Tibial artery (tissue), 4 donors: Measurements from ENCODE around the gene PAX8.

Experiments
- DNase-seq, 2 donors: peaks; one replicate each; pipeline ENCODE4 v3.0.0-alpha.2; 2019
- H3K27ac ChIP-seq, 2 donors: fragments of 200-600 bp; sonication (generic) in 1 of 2; 1 replicate in 1 of 2; 2 replicates in 1 of 2; pipeline ENCODE4 v1.5.1; 2018 to 2019; ENCODE audit warnings: mild to moderate bottlenecking in 1 of 2
- H3K27me3 ChIP-seq, 2 donors: fragments of 200-600 bp; sonication (generic) in 1 of 2; one replicate each; pipeline versions ENCODE4 v1.5.1 to v1.6.0; 2016 to 2019
- H3K36me3 ChIP-seq, 3 donors: fragments of 200-600 bp; sonication (generic) in 2 of 3; one replicate each; pipeline ENCODE4 v1.5.1; 2016 to 2019; ENCODE audit warnings: mild to moderate bottlenecking in 2 of 3
- H3K4me1 ChIP-seq, 4 donors: fragments of 200-600 bp; sonication (generic) in 2 of 4; 1 replicate in 3 of 4; 2 replicates in 1 of 4; pipeline ENCODE4 v1.5.1; 2016 to 2019
- H3K4me3 ChIP-seq, 2 donors: fragments of 200-600 bp; sonication (generic) in 1 of 2; 1 replicate in 1 of 2; 2 replicates in 1 of 2; pipeline ENCODE4 v1.5.1; 2018 to 2019; ENCODE audit warnings: mild to moderate bottlenecking in 2 of 2
- H3K9me3 ChIP-seq, 3 donors: fragments of 200-600 bp; sonication (generic) in 1 of 3; one replicate each; pipeline ENCODE4 v1.5.1; 2016 to 2019
- intact Hi-C: fragments of 100-400 bp; cut with DNase I; formaldehyde crosslinking; loops from one replicate; pipeline ENCODE4 v1.15.0; 2023; ENCODE audit warnings: low total_unique reads
- TF ChIP-seq, protein P1 (sequence below), 2 experiments: fragments of 200-600 bp in 1 of 2; fragments of 450-650 bp in 1 of 2; IDR thresholded peaks; one replicate each; pipeline ENCODE4 v1.5.1; 2017 to 2019; ENCODE audit warnings: antibody characterized with exemption in 2 of 2, mild to moderate bottlenecking in 1 of 2, moderate library complexity in 1 of 2

Gene PAX8

GRCh38 chr2:113266431-113266830 is 12.3 kb downstream of the PAX8 start:
- Histone ChIP-seq H3K27me3 (peaks cover 0 to 29% of the 10 kb centered on the region in 2 donors), H3K9me3 (no peaks in the 10 kb centered on the region), H3K4me3 (no peak overlapping the region), H3K36me3 (no peaks in the 10 kb centered on the region), H3K4me1 (no peaks in the 10 kb centered on the region), H3K27ac (no peak overlapping the region)
- no peak for DNase-seq
- TF ChIP-seq, protein P1, sequence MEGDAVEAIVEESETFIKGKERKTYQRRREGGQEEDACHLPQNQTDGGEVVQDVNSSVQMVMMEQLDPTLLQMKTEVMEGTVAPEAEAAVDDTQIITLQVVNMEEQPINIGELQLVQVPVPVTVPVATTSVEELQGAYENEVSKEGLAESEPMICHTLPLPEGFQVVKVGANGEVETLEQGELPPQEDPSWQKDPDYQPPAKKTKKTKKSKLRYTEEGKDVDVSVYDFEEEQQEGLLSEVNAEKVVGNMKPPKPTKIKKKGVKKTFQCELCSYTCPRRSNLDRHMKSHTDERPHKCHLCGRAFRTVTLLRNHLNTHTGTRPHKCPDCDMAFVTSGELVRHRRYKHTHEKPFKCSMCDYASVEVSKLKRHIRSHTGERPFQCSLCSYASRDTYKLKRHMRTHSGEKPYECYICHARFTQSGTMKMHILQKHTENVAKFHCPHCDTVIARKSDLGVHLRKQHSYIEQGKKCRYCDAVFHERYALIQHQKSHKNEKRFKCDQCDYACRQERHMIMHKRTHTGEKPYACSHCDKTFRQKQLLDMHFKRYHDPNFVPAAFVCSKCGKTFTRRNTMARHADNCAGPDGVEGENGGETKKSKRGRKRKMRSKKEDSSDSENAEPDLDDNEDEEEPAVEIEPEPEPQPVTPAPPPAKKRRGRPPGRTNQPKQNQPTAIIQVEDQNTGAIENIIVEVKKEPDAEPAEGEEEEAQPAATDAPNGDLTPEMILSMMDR (IDR thresholded peaks at IDR 0.05), result no peak
- intact Hi-C loops, result no loop called here

DNA sequence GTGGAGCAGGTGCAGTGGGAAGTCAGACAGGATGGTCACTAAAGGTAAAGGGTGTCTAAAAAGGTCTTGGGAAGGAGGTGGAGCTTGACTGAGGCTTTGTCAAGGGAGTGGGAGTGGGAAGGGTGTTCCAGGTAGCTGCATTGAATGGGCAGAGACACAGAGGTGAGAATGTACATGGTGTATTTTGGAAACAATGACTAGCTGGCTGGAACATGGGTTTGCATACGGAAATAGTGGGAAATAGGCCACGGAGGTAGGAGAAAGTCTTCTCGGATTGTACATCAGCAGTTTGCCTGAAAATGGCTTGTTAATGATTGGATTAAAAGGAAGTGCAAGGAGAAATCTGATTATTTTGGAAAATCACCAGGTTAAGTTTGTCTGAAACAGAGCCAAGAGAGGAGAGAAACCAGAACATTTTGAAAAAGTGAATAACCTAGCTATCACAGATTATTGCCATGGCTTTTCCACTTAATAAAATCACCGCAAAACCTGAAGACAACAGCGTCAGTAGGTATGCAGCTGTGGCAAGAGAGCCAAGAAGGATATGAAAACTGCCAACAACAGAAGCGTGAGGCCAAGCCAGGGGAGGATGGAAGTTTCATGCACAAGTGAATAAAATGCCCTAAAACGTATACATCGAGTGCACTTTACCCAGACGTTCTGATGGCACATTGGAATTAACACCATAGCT is 13.9 kb downstream of the PAX8 start:
- H3K27me3 ChIP-seq, result peaks cover 0 to 15% of the 10 kb centered on the region in 2 donors
- no peaks in the 10 kb centered on the region for H3K4me1 ChIP-seq

DNA sequence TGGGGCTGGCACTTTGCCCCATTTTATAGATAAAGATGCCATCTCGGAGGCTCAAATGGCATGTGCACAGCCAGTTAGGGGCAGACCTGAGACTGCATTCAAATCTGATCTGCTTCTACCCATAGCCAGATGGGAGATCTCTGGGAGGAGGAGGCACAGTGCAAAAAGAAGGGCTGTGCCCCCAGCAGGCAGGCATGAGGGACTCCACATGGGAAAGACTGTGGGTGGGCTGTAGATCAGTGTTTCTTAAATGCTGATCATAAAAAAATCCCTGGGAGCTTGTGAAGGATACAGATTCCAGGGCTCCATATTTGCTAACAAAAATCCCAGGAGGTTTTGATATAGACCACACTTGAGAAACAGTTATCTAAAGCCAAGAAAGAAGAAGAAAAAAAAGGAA is 15.2 kb downstream of the PAX8 start:
- DNase-seq, result no peak
- H3K27ac ChIP-seq, result no peak overlapping the region
- no peak overlapping the region for H3K4me3 ChIP-seq
- peaks cover 0 to 9% of the 10 kb centered on the region in 2 donors for H3K27me3 ChIP-seq
- H3K4me1 ChIP-seq, result no peaks in the 10 kb centered on the region
- H3K9me3 ChIP-seq, result no peaks in the 10 kb centered on the region
- H3K36me3 ChIP-seq, result peaks cover 0 to 6% (median 0%) of the 10 kb centered on the region in 3 donors
- TF ChIP-seq, protein P1 (IDR thresholded peaks at IDR 0.05), result no peak
- intact Hi-C loops, result no loop called here

More for the DNA sequence above, 13.9 kb downstream of the PAX8 start:
- Histone ChIP-seq H3K9me3 (no peaks in the 10 kb centered on the region), H3K27ac (no peak overlapping the region), H3K36me3 (no peaks in the 10 kb centered on the region), H3K4me3 (no peak overlapping the region)
- DNase-seq, result no peak
- TF ChIP-seq, protein P1 (IDR thresholded peaks at IDR 0.05), result no peak
- intact Hi-C loops, result no loop called here

GRCh38 chr2:113260991-113261390 is 17.7 kb downstream of the PAX8 start:
- peaks cover 0 to 6% (median 0%) of the 10 kb centered on the region in 3 donors for H3K36me3 ChIP-seq
- H3K27me3 ChIP-seq, result peaks cover 0 to 3% of the 10 kb centered on the region in 2 donors
- H3K9me3 ChIP-seq, result no peaks in the 10 kb centered on the region
- DNase-seq, result no peak
- TF ChIP-seq, protein P1 (IDR thresholded peaks at IDR 0.05), result no peak
- H3K4me3 ChIP-seq, result no peak overlapping the region
- intact Hi-C loops, result no loop called here
- peaks cover 0 to 16% (median 12%) of the 10 kb centered on the region in 4 donors for H3K4me1 ChIP-seq
- no peak overlapping the region for H3K27ac ChIP-seq

DNA sequence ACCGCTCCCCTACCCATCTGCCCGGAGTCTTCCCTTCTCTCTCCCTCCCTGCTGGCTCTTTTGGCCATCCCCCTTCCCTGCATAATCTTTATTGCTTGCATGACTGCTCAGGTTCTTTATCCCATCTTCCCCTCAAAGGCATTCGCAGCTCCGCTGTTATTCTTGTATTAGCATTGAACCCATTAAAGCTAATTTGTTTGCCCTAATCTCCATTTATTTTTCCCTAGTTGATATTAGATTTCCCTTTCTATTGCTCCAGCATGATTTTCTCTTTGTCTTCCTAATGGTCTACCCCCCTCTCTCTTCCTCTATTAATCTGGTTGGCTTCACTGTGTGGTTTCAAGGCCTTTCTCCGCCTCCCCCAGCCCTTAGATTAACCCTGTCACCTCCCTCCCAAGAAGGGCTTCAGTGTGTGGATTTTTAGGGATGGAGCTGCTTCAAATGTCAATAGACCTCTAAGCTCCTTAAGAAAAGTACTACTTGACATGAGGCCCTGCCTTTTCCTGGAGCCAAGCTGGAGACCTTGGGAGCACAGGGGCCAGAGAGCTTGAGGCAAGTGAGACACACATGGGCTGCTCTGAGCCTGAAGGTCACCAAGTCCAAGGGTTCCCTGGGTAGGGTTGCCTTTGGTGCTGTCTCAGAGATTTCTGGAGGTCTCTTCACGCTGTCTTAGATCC is 20.1 kb downstream of the PAX8 start:
- intact Hi-C loops, result no loop called here
- TF ChIP-seq, protein P1 (IDR thresholded peaks at IDR 0.05), result no peak
- H3K9me3 ChIP-seq, result no peaks in the 10 kb centered on the region
- H3K27me3 ChIP-seq, result peaks cover 0 to 3% of the 10 kb centered on the region in 2 donors
- H3K27ac ChIP-seq, result peak overlapping the region; percentile 18 to 43
- no peak for DNase-seq
- H3K4me3 ChIP-seq, result no peak overlapping the region
- peaks cover 0 to 6% (median 0%) of the 10 kb centered on the region in 3 donors for H3K36me3 ChIP-seq
- peaks cover 0 to 16% (median 12%) of the 10 kb centered on the region in 4 donors for H3K4me1 ChIP-seq
